Measurements from ENCODE around the gene TTC8.
"Not testable (repeated sequence)": the region's sequence is repeated elsewhere in the genome, so short reads cannot be mapped to it uniquely, and the experiment has no call there.

The TTC8 gene

GRCh38 chr14:88824314-88825077 is at the start of gene TTC8:
Gene TTC8 (plus strand): TSS chr14:88824651. CDS start chr14:88824708, 57 bp downstream.
- peak; percentile 76 for DNase-seq (ENCODE audit: low spot score)

GRCh38 chr14:88775532-88775931 is 48.9 kb upstream of the TTC8 start:
- no peak for DNase-seq (ENCODE audit: low spot score)

- no peak for DNase-seq (ENCODE audit: low spot score)
These were observed 38.5 kb upstream of the TTC8 start for GRCh38 chr14:88785911-88786310.

GRCh38 chr14:88786715-88787114 is 37.7 kb upstream of the TTC8 start:
- no peak for DNase-seq (ENCODE audit: low spot score)

GRCh38 chr14:88789573-88789972 is 34.9 kb upstream of the TTC8 start:
- not testable (repeated sequence) for DNase-seq (ENCODE audit: low spot score)

- DNase-seq (ENCODE audit: low spot score): no peak
These were observed 33.8 kb upstream of the TTC8 start for GRCh38 chr14:88790501-88791251.

GRCh38 chr14:88791252-88791621 is 33.2 kb upstream of the TTC8 start:
- no peak for DNase-seq (ENCODE audit: low spot score)

- no peak for DNase-seq (ENCODE audit: low spot score)
These were observed 32.6 kb upstream of the TTC8 start for GRCh38 chr14:88791629-88792472.

- DNase-seq (ENCODE audit: low spot score): peak; percentile 44
These were observed 31.8 kb upstream of the TTC8 start, which contains the start of gene EML5 for GRCh38 chr14:88792473-88793258. Gene EML5 (minus strand): TSS chr14:88792953. CDS start chr14:88792503, 450 bp downstream.

- DNase-seq (ENCODE audit: low spot score): no peak
These were observed 31.2 kb upstream of the TTC8 start for GRCh38 chr14:88793259-88793625.

GRCh38 chr14:88798156-88798555 is 26.3 kb upstream of the TTC8 start:
- DNase-seq (ENCODE audit: low spot score): no peak

GRCh38 chr14:88799522-88799921 is 24.9 kb upstream of the TTC8 start:
- no peak for DNase-seq (ENCODE audit: low spot score)

GRCh38 chr14:88802596-88802995 is 21.9 kb upstream of the TTC8 start:
- no peak for DNase-seq (ENCODE audit: low spot score)

GRCh38 chr14:88804035-88804434 is 20.4 kb upstream of the TTC8 start:
- DNase-seq (ENCODE audit: low spot score): no peak

GRCh38 chr14:88804477-88804876 is 20.0 kb upstream of the TTC8 start:
- DNase-seq (ENCODE audit: low spot score): no peak

- no peak for DNase-seq (ENCODE audit: low spot score)
These were observed 16.1 kb upstream of the TTC8 start for GRCh38 chr14:88808359-88808758.

GRCh38 chr14:88815980-88816379 is 8.5 kb upstream of the TTC8 start:
- no peak for DNase-seq (ENCODE audit: low spot score)

- DNase-seq (ENCODE audit: low spot score): no peak
These were observed 6.4 kb upstream of the TTC8 start for GRCh38 chr14:88818018-88818417.

GRCh38 chr14:88819674-88820073 is 4.8 kb upstream of the TTC8 start:
- not testable (repeated sequence) for DNase-seq (ENCODE audit: low spot score)

- no peak for DNase-seq (ENCODE audit: low spot score)
These were observed 3.1 kb upstream of the TTC8 start for GRCh38 chr14:88821378-88821777.

- no peak for DNase-seq (ENCODE audit: low spot score)
These were observed 2.6 kb upstream of the TTC8 start for GRCh38 chr14:88821888-88822287.

GRCh38 chr14:88823968-88824313 is 510 bp upstream of the TTC8 start:
- DNase-seq (ENCODE audit: low spot score): no peak
